ENCODE measurements around the gene ARHGEF12. TPM values are rescaled to one million over a fixed set of nuclear protein-coding genes. Genes with fewer than 3 reads are reported as not detected.

The ARHGEF12 gene
- total and polyA plus RNA-seq, 10 of the 15 experiments (the other 5 are each of a cell fraction or from before 2014, with no cell fraction given) = 2.7 to 40.8 (median 20.9) TPM

GRCh38 chr11:120536797-120537169 lies 200.6 kb downstream of the ARHGEF12 start:
- ChIA-PET POLR2A (no interaction called here), CTCF (no interaction called here), RAD21 (ENCODE audit: unreplicated experiment) (no interaction called here), SMC1A (ENCODE audit: uncharacterized antibody, unreplicated experiment) (no interaction called here)
- no peaks in the 10 kb centered on the region; a peak in 1 of 4 replicates for H3K27me3 ChIP-seq (replicated peaks in 1 of 2; ENCODE audit: control insufficient read depth in 2 of 2, insufficient read depth in 2 of 2, low read length in 1 of 2)
- H3K79me2 ChIP-seq (ENCODE audit: control insufficient read depth, insufficient read depth, low read length) = no peaks in the 10 kb centered on the region
- H3K4me1 ChIP-seq (ENCODE audit: control insufficient read depth, insufficient read depth, low read length) = no peaks in the 10 kb centered on the region
- H3K4me2 ChIP-seq (ENCODE audit: control insufficient read depth, insufficient read depth) = no peak overlapping the region
- H4K20me1 ChIP-seq (ENCODE audit: control insufficient read depth, insufficient read depth) = no peaks in the 10 kb centered on the region
- no peaks in the 10 kb centered on the region; a peak in 1 of 4 replicates for H3K36me3 ChIP-seq (ENCODE audit: control insufficient read depth in 2 of 2, insufficient read depth in 2 of 2, low read length in 1 of 2)
- ATAC-seq = no peak
- in situ Hi-C loops (cut with MboI) (no loop called here), intact Hi-C loops (cut with micrococcal nuclease; ENCODE audit: unreplicated experiment) (no loop called here)
- no peak for DNase-seq (ENCODE audit: low read depth, low spot score)
- H2AFZ ChIP-seq (ENCODE audit: control insufficient read depth, low read depth, low read length) = no peak overlapping the region
- BruUV-seq (replicated peaks) = no TSS peak
- H3K9ac ChIP-seq (ENCODE audit: control insufficient read depth, insufficient read depth, low read length) = no peak overlapping the region
- WGBS (ENCODE audit: insufficient coverage, insufficient replicate concordance, low lambda C conversion rate, missing lambda C conversion rate) = 51% methylated on average over 11 of the region's 11 CpGs
- no peaks in the 10 kb centered on the region for H3K9me3 ChIP-seq (replicated peaks; ENCODE audit: control insufficient read depth, insufficient read depth, low read length)
- no peak for FAIRE-seq
- no peak overlapping the region for H3K4me3 ChIP-seq
- no peak overlapping the region for H3K27ac ChIP-seq (ENCODE audit: control insufficient read depth, insufficient read depth)
- TF ChIP-seq SKIL (IDR thresholded peaks at IDR 0.05; ENCODE audit: low read depth, poor library complexity, severe bottlenecking) (no peak), MAX (IDR thresholded peaks at IDR 0.05; ENCODE audit: low read depth, low read length) (no peak), EGR1 (IDR thresholded peaks at IDR 0.05; ENCODE audit: borderline replicate concordance in 1 of 2, low read depth in 2 of 2, low read length in 2 of 2) (no peak), TARDBP (IDR thresholded peaks at IDR 0.05; ENCODE audit: borderline replicate concordance) (no peak), SMAD1 (IDR thresholded peaks at IDR 0.05; ENCODE audit: low read depth, partially characterized antibody) (no peak), TCF3 (IDR thresholded peaks at IDR 0.05; ENCODE audit: borderline replicate concordance, insufficient read depth, low read depth, low read length) (no peak), NFYA (IDR thresholded peaks at IDR 0.05; ENCODE audit: borderline replicate concordance, low read depth, low read length) (no peak), IKZF2 (IDR thresholded peaks at IDR 0.05) (no peak), ESRRA (IDR thresholded peaks at IDR 0.05; ENCODE audit: low read length) (no peak), FOXM1 (IDR thresholded peaks at IDR 0.05; ENCODE audit: low read depth, low read length) (no peak), ATF2 (IDR thresholded peaks at IDR 0.05; ENCODE audit: low read length) (no peak), CBFB (IDR thresholded peaks at IDR 0.05; ENCODE audit: low read depth) (no peak), CHD1 (IDR thresholded peaks at IDR 0.05; ENCODE audit: low read depth, low read length) (no peak), NKRF (conservative IDR thresholded peaks at IDR 0.05) (no peak), ZBTB33 (IDR thresholded peaks at IDR 0.05) (no peak)
